Pons (tissue), 1 donor: ENCODE measurements around the gene CRTC3.
"Not testable (repeated sequence)": the region's sequence is repeated elsewhere in the genome, so short reads cannot be mapped to it uniquely, and the experiment has no call there.

Experiments
- DNase-seq: peaks from one replicate; pipeline ENCODE4 v3.0.0-alpha.2; 2016; ENCODE audit warnings: low spot score

CRTC3 gene

DNA sequence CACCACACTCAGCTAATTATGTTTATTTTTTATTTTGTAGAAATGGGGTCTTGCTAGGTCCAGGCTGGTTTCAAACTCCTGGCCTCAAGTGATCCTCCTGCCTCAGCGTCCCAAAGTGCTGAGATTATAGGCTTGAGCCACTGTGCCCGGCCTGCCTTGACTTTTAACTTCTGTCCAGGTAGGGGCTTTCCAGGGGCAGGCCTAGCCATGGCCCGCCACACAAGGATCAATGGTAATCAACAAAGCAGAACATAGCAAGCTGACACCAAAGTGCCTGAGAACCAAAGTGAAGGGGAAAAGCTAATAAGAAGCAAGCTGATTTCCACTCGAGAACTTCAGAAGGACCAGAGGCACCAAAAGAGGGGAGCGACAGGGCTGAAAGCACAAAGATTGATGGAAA is 9.4 kb upstream of the CRTC3 start:
- no peak for DNase-seq

DNA sequence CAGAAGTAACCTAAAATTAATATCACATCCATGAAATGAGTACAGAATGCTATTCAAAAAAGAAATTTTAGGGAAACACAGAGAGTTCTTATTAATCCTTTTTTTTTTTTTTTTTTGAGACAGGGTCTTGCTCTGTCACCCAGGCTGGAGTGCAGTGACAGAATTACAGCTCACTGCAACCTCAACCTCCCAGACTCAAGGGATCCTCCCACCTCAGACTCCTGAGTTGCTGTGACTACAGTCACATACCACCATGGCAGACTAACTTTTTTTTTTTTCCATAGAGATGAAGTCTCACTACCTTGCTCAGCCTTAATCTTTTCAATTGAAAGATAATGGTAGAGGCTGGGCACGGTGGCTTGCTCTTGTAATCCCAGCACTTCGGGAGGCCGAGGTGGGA is 6.3 kb upstream of the CRTC3 start:
- DNase-seq, result no peak

DNA sequence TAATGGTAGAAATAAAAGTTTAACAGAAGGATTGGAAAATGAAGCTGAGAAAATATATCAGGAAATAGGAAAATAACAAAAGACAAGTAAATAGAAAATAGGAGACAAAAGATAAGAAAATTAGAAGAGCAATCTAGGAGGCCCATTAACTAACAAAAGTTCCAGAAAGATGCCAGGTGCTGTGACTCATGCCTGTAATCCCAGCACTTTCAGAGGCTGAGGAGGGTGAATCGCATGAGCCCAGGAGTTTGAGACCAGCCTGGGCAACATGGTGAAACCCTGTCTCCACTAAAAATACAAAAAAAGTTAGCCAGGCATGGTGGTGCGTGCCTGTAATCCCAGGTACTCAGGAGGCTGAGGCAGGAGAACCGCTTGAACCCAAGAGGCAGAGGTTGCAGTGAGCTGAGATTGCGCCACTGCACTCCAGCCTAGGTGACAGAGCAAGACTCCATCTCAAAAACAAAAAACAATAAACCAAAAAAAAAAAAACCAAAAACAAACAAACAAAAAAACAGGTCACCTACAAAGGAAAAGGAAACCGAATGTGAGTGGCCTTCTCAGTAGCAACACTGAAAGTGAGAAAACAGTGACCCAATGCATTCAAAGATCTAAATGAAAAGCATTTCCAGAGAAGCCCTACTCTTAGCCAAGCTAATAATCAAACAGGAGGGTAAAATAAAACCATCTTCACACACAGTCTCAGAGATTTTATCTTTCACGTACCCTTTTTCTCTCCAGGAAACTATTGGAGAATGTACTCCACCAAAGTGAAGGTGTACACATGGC is 5.5 kb upstream of the CRTC3 start:
- not testable (repeated sequence) for DNase-seq

DNA sequence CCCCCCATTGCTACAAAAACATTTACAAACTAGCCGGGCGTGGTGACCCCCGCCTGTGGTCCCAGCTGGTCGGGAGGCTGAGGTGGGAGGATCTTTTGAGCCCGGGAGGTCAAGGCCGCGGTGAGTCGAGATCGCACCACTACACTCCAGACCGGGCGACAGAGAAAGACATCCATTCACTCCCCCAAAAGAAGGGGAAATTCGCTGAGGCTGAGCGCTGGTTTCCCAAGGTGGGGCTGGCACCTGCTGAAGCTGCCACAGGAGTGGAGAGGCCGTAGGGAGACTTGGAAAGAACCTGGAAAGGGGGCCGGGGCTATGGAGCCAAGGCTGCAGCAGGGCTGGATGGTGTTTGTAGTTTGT is 732 bp upstream of the CRTC3 start:
- DNase-seq, result no peak

DNA sequence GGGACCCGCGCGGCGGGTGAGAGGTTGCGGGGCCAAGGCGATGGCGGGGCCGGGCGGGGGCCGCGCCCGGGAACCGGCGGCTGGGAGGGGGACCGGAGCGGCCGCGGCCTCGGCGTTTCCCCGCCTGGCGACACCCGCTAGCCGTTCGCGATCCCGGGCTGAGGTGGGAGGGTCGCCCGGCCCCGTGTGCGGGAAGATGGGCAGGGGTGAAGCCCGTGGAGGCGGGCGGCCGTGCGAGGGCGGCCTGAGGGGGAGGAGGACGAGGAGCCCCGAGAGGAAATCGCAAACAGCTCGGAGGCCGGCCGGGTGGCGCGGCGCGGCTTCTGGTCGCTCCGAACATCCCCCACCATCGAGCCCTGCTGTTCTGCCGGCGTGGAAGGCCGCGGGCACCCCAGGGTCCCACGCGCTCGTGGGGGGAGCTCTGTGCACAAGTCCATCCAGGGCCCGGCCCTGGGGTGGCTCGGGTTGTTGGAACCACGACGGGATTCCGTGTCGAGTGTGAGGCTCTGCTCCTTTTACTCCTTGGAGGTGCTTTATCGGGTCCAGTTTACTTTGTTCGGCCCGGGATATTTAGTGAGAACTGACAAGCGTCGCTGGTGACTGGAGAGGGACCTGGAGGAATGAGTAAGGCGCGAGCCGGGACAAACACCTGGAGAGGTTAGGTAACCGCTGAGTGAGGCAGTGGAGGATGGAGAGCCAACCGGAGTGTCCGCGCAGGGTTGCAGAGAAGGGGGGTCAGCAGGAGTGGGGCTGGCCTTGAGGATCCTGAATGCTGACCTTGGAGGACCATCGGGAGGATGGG is 728 bp downstream of the CRTC3 start:
- no peak for DNase-seq

DNA sequence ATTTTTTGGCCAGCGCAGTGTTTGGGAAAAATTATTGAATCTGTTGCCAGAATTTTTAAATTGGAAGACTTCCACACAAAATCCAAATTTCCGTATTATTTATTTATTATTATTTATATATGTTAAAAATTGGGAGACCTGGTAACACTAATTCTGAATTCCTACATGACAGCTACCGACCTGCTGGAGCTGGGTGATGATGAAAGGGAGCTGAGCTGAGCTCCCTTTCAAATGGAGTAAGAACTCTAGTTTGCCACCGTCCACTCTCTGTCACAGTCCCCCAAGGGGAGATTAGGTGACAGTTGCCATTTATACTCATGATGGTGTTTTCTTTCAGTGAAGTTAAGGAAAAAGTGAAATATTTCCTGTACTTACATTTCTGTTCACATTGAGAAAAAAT is 1.4 kb downstream of the CRTC3 start:
- DNase-seq, result no peak

DNA sequence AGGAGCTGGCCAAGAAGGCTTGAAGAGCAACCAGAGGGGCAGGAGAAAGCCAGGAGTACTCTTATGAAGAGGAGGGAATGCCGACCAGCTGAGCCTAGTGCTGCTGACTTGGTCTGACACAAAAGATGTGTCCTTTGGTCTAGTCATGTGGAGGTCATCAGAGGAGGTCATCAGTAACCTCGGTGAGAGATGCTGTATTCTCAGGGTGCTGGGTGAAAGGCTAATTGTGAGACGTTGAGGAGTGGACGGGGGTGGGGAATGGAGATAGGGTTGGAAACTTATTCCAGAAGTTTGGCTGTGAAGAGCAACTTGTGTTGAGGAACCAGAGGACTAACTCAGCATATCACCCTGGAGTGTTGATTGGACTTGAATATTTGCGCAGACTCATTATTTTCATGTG is 5.5 kb downstream of the CRTC3 start:
- no peak for DNase-seq

DNA sequence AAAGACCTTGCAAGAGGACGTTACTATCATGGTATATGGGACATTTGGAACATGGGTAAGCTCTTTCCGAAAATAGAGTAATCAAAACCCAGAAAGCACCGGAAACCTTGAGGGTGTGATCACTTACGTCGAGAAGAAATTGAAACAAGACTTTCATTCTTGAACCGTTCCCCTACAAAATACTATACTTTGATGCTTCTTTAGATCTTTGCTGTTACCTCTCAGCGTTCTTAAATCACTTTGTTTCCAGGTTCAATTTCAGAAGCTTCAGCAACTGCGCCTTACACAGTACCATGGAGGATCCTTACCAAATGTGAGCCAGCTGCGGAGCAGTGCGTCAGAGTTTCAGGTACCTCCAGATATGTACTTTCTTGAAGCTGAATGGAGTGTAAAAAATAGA is 10.1 kb downstream of the CRTC3 start:
- no peak for DNase-seq

DNA sequence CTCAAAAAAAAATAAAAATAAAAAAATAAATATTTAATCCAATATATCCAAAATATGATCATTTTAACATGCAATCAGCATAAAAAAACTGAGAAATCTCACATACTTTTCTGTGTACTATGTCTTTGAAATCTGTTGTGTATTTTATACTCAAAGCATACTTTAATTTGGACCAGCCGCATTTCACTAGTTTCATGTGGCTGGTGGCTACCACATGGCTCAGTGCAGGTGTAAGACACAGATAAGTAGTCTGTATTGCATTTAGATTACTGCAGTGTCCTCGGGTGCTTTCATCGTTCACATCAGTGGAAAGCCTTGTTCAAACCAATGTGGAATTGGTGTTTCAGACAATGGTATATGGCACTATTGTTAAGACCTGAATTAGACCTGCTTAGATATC is 11.0 kb downstream of the CRTC3 start:
- DNase-seq, result no peak

DNA sequence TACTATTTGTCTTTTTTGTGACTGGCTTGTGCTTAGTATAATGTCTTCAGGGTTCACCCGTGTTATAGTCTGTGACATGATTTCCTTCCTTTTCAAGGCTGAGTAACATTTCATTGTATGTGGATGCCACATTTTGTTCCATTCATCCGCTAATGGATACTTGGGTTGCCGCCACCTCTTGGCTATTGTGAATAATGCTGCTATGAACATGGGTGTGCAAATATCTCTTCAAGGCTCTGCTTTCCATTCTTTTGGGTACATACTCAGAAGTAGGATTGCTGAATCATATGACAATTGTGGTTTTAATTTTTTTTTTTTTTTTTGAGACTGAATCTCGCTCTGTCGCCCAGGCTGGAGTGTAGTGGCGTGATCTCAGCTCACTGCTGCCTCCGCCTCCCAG is 15.4 kb downstream of the CRTC3 start:
- no peak for DNase-seq

DNA sequence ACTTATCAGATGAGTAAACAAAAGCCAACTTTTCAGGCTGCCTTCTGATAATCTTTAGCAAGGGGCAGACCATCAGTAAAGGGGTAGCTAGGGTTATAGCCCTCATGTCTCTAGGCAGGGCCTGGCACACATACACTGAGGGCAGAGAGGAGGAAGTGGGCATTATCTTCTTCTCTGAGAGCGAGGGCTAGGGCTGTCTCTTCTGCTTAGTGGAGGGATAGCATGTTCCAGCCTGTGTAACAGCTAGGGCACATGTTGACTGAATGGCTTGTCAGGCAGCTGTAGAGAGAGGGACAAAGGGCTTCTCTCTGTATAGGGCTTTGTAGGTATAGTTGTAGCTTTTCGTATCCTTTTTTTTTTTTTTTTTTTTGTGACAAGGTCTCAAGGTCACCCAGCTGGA is 17.8 kb downstream of the CRTC3 start:
- DNase-seq, result peak; percentile 45

DNA sequence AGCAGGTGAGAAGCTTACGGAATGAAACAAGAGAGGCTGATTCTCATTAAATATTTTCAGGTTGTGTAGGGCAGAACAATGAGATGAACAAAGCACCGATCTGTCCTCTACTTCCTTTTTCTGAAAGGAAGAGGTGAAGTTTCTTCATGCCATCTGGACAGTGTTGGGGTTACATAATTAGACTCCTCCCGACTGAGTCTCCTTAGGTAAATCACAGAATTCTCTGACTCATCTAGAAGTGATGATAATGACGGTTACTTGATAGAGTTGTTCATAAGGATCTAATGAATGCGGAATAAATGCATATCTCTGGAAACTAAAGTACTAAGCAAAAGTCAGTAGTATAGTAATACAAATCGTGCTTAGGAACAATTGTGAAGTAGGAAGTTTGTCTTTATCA is 21.2 kb downstream of the CRTC3 start:
- no peak for DNase-seq

DNA sequence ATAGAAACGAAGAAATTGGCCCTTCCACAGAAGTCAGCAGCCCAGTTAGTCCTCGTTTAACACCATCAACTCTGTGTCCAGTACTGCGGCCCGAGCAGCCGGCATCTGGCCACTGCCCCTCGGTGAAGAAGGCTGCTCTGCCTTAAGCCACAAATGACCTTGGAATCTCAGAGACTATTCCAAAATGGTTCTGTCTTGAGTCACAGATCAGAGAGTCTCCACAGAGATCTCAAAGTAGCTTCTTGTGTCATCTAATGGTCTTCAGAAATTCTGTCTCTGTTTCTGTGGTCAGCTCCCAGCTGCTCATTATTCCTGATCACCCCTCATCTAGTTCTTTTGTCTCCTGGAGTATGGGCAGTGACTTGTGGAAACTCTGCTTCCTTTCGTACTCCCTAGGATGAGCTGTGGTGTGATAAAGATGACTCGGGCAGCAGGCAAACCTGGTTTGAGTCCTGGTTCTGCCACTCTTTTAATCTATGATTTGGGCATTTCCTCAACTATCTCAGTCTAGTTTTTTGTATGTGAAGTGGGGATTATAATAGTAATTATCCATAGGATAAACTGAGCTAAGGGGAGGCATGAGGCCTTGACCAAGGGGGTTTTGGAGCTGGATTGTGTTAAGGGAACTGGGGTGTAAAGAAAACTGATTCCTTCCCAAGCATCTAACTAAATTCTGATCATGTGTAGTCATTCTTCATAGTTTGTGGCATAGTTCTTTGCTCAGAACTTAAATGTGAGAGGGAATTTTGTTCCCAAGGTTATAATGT is 22.6 kb downstream of the CRTC3 start:
- DNase-seq, result no peak

DNA sequence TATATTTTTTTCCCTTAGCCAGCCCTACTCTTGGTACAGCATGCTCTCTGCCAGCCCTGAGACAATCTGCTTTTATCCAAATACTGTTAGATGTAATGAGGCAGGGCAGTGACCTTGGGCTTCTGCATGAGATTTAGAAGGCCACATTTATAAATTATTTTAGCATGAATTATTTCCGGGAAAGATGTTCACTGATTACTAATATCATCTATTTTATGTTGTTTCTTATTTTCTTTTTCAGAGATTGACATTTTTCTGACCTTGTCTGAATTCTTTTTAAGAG is 23.1 kb downstream of the CRTC3 start:
- peak; percentile 59 for DNase-seq

DNA sequence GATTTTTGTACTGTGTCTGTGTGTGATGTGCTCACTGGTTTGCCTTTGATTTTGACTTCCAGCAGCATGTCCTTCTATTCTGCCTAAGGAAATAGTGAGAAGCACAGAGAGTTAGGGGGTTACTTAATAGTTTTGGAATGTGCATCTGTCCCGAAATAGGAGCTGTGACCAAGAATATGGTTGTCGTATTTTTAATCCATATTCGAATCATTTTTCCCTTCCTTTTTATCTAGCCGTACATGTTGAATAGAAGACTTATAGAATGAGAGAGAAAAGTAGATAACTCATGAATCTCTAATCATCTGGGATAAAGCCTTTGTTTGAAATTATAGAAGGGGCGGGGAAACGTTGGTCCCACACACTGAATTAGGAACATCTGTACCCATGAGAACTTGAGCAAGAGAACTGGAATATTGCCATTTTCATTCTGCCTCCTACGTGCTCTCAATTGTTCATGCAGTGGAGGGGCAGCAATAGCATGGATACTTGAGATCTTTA is 23.6 kb downstream of the CRTC3 start:
- peak; percentile 78 for DNase-seq

DNA sequence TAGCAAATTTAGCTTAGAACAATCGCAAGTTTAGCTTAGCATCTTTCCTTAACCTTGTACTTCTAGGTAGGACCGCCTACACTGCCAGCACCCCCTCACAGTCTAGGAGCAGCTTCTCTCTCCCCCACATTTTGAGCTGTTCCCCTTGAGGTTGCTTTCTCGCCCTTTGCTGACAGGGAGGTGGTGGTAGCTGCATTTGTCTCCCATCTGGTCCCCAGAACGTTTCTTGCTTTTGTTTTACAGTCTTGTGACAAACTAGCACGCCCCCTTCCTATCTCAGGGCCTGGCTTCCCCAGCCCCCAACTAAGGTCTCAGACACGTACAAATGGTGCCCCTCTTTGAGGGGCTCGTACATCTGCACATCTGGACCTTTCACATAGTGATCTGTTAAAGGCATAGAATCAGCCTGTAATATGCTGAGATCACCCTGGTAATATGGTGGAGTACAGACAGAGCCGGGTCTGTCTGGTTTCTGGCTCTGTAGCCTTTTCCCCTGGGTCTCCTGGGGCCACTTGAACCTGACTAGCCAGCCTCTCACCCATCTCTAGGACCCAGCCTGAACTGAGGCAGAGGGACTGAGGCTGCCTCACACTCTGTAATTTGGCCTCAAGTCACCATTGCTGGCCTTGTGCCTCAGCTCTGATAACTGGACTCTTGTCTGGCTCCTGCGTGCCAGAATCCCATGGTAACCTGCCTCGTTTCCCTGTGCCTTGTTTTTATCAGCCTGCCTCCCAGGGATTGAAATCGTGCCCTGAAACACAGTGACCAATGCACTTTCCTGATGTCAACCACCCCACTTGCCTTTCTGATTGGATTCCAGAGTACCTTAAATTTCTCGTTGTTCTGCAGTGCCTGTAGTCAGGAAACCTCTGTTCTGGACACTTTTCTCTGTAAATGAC is 27.7 kb downstream of the CRTC3 start:
- peak; percentile 93 for DNase-seq

DNA sequence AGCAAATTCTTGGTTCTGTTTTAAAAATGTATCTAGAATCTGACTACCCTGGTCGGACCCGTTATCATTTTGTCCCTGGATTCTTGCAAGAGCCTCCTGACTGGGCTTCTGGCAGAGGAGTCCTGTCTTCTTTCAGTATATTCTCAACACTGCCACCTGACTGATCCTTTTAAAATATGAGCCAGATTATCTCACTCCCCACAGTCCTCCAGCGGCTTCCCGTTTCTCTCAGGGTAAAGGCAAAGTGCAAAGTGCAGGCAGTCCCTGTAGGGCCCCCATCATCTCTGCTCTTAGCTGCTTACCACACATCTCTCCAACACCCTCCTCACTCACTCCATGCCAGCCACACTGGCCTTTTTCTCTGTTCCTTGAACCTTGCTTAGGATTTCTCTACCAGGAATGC is 28.4 kb downstream of the CRTC3 start:
- peak; percentile 54 for DNase-seq

DNA sequence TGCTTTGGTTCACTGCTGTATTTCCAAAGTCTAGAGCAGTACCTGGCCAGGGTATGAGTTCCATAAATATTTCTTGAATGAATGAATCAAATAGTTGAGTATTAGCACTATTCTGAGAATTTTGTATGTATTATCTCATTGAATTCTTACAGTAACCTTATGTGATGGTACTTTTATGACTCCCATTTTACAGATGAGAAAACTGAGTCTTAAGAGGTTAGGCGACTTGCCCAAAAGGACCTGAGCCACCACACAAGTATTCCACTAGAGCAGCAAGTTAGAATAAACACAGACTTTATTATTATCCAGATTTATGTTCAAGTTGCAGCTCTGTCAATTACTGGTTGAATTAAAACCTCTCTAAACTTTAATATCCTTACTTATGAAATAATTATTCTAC is 29.4 kb downstream of the CRTC3 start:
- DNase-seq, result no peak

DNA sequence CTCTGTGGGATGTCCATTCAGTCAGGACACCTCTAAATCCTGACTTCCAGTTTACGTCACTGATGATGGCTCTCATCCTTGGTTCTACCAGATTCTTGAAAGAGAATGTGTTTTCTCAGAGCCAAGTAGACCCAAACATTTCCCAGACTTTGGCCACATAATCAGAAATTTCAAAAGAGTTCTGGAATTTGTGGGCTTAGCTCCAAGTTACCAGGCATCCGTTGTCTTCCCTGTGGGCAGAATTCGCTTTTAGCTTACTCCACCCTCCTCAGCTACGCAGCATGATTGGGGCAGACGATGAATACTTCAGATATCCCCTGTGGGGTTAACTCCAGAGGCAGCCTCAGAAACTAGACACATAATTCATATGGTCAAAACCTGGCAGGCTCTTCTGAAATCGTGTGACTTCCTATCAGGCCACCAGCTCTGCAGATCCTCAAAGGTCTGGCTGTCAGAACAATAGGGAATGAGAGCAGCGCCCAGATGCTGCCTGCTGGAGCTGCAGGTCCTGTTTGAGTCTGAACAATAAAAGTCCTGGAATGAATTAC is 30.6 kb downstream of the CRTC3 start:
- peak; percentile 80 for DNase-seq

DNA sequence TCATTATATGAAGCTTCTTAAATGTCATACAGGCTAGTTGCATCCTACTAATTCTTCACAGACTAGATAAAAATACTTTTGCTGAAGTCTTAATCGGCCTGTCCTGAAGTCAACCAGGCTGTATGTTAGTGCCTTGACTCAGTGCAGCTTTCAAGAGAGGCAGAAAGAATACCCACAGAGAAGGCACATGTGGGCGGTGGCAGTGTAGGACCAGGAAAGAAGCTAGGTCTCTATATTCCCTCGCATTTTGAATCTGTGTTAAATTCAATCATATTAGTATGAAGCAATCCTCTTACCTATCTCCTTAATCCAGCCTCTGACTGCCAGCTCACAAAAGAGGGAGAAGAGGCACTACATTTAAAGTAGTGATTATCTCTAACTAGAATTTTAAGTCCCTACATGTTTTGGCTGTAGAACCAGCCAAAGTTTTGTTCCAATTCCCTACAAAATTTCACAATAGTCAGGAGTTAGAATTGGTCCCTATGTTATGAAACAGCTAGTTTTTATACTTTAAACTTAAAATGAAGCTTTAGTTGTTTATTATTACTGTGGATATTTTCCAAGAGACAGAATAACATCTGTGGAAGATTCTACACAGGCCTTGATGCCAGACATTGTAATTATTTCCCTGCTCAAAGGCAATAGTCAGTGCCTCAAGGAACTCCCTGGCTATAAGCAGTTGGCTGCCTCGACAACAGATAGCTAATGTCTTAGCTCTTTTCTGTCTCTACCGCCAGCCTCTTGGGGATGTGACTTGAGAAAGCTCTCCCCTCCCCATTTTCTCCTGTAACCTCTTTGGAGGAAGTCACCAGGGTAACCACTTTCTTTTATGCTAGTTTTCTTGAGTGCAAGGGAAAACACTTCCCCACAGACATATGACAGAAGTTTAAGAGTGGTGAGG is 31.9 kb downstream of the CRTC3 start:
- DNase-seq, result no peak

DNA sequence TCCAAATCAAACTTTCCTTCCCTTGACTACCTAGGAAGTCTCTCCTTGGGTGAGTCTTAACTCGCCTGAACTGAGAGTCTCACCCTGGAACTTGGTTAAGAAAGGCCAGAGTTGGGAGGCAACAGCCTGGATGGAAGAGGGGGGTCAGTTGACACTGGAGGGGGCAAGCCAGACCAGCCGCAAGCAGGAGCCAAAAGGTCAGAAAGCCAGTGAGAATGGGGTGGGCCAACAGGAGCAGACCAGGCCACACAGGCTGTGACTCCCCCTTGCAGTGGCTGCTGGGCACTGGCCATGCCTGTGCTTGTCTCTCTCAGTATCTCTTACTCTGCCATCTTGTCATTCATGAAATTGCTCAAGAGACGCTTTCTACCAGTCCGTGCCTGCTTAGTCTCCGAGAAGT is 32.9 kb downstream of the CRTC3 start:
- DNase-seq, result no peak
